Tongue (tissue), 2 donors: ENCODE data around the gene CCDC6. TPM values are rescaled to one million over a fixed set of nuclear protein-coding genes. Genes with fewer than 3 reads are reported as not detected.
"Not testable (repeated sequence)": the region's sequence is repeated elsewhere in the genome, so short reads cannot be mapped to it uniquely, and the experiment has no call there.

Source experiments
- DNase-seq: peaks from one replicate; pipeline ENCODE4 v3.0.0-alpha.2; 2015
- total RNA-seq: library from RNA; depleted of rRNA; stranded (reverse); fragments of >200 nt; gene quantifications from one replicate; pipeline ENCODE4 v1.2.3, GENCODE V29; 2014

The CCDC6 gene
- total RNA-seq, 1 donor from 2014 or later, result 37.2 TPM

GRCh38 chr10:59808896-59809643, 97.3 kb downstream of the CCDC6 start:
- peak; percentile 81 for DNase-seq

DNA sequence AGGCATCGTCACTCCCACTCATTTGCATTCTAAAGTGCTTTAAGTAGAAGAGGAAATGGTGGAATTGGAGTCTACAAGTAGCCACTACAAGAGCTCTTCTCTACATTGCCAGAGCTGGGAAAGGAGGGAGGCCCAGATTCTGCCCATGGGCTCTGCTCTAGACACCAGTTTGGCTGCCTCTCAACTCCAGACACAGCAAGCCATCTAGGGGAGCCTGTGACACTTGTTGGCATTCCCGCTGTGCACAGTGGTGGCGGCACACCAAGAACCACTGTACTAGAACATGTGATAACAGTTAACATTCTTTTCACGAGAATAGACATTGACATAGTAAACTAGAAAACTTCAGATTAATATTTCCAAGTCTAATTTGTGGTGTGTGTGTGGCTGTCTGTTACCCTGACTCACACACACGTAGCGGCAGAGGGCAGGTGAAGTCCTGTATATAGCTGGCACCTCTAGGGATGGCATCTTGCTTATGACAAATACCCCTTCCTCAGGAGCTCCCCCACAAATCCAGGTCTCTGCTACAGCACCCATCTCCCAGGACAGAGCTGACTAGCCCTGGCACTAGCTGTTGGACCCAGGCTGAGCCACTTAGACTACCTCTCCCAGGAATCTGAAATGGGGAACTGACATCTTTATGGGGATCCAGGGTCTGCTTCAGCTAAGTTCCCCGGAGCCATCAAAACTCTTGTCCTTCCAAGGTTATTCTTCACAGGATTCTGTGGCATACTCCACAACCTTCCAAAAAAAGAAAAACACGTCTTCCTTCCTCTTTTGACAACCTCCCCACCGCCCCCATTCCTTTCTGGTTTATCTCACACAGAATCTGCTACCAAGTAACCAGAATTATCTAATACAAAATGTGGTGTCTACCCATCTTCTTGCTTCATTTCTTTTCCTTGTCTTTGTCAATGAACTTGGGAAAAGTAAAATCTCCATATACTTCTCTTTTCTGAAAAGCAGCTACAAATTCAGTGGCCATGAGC, 98.4 kb downstream of the CCDC6 start:
- DNase-seq, result no peak

- DNase-seq, result peak; percentile 62
Measured at GRCh38 chr10:59805014-59805413, 101.3 kb downstream of the CCDC6 start.

DNA sequence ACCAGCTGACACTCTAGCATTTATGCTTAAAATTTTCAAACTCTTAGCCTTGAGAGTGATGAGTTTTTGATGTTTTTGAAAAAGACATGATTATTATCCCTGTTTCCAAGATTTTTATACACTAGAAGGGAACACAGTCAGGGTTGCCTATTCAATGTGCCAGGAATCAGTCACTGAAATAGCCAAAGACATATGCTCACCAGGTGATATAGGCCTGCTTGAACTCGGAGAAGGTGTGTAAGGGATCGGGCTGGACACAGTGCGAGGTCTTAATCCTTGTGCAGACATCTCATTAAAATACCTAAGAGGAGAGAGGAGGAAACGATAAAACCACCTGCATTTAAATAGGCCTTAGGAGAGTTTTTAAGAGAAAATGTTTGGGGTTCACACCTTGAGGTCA, 102.1 kb downstream of the CCDC6 start:
- no peak for DNase-seq

DNA sequence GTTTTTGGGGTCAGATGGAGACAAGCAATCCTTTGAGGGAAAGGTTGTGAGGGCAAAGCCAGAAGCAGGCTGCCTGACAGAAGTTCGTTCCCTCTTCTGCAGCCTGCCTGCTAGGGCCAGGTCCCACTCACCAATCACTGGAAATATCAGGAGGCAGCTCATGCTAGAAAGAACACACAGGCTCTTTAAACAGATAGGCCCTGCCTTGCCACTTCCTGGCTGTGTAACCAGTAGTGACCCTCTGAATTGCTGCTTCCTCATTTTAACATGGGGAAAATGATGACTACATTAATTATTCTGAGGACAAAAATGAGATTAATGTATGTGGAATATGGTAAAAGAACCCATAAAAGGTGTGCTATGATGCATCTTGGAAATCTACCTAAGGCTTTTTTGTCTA, 102.6 kb downstream of the CCDC6 start:
- DNase-seq, result no peak

GRCh38 chr10:59801171-59801570, 105.2 kb downstream of the CCDC6 start:
- no peak for DNase-seq

- no peak for DNase-seq
Measured at GRCh38 chr10:59799421-59799820, 106.9 kb downstream of the CCDC6 start.

GRCh38 chr10:59793919-59794318, 112.4 kb downstream of the CCDC6 start:
- no peak for DNase-seq

- no peak for DNase-seq
Measured at GRCh38 chr10:59792812-59793211, 113.5 kb downstream of the CCDC6 start.

DNA sequence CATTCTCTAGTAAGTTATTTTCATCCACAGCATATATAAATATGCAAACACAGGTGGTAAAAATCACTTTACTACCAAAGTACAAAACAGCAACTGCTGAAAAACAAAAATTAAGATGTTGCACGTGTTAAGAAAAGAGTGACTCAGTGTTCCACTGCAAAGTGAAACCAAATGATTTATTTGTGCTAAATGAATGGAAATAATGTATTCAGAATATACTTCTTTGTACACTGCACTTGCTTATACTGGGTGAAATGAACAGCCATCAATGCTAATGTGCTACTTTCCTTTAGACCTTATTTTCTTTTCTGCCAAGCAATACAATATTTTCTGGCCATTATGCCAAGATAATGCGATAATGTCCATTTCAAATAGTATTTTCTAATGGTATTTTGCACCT, 114.8 kb downstream of the CCDC6 start:
- no peak for DNase-seq

GRCh38 chr10:59790080-59790479, 116.3 kb downstream of the CCDC6 start:
- DNase-seq, result not testable (repeated sequence)

GRCh38 chr10:59788914-59789313, 117.4 kb downstream of the CCDC6 start:
- DNase-seq, result not testable (repeated sequence)

GRCh38 chr10:59787032-59787431, 119.3 kb downstream of the CCDC6 start:
- not testable (repeated sequence) for DNase-seq

- DNase-seq, result not testable (repeated sequence)
Measured at GRCh38 chr10:59785476-59785875, 120.9 kb downstream of the CCDC6 start.

DNA sequence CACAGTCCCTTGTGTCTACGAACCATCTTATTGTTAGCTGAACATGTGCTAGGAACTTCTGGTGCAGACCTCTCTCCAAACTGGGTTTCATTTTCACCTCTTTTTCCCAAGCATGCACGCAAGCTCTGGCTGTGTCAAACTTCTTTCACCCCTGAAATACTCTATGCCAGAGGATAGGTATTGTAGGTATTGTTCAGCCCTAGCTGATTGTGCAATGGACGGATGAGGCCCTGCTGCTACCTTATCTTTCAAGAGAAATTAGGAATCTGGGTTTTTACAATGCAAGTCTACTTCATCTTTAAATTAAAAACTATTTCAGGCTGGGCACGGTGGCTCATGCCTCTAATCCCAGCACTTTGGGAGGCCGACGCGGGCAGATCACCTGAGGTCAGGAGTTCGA, 124.8 kb downstream of the CCDC6 start:
- DNase-seq, result no peak

DNA sequence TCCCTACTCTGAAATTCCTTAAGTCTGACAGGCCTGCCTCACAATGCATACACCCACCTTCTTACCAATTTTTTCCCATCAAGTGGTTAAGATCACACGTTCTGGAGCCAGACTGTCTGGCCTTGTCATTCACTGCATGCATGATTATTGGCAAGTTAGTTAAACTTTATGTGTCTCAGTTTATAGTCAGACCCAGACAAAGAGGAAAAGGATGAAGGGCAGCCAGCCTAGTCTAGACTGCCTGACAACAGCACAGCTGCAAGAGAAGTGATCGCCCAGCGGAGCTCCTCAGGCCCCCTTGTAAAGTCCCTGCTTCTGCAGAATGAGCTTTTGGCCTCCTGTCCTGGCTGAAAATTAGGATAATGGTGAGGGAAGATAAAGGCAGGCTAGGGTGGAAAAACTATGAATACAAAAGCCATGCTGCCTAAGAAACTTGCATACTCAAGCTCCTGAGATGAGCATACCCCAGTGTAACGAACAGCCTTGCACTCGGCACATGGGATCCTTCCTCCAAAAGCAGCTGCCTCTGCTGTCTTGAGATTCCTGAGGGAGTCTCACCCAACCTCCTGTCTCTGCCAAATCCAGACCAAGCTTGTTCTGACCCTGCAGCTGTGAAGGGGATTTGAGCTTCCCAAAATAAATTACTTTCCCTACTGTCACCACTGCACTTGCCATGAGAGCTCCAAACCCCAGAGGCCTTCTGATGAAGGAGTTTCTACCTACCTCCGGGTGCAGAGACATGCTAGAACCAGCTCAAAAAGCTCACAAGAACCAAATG, 126.4 kb downstream of the CCDC6 start:
- peak; percentile 86 for DNase-seq

GRCh38 chr10:59774451-59774850, 131.9 kb downstream of the CCDC6 start:
- no peak for DNase-seq

- no peak for DNase-seq
Measured at GRCh38 chr10:59773088-59773487, 133.3 kb downstream of the CCDC6 start.

DNA sequence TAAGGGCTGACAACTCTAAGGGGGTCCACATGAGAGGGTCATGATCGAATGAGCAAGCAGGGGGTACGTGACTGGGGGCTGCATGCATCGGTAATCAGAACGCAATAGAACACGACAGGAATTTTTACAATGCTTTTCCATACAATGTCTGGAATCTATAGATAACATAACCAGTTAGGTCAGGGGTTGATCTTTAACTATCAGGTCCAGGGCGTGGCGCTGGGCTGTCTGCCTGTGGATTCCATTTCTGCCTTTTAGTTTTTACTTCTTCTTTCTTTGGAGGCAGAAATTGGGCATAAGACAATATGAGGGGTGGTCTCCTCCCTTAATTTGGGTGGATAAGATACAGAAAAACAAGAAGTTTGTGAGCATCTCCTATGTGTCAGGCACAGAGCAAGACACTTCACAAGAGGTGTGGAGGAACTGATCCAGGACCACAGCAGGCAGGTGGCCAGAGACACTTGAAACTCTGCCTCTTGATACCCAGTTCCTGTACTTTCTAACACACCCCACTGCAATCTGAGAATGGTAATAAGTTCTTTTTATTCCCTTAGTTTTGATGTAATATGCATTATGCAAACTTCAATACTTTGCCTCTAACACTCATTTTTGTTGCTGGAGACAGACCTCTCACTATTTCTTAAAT, 135.1 kb downstream of the CCDC6 start:
- no peak for DNase-seq

DNA sequence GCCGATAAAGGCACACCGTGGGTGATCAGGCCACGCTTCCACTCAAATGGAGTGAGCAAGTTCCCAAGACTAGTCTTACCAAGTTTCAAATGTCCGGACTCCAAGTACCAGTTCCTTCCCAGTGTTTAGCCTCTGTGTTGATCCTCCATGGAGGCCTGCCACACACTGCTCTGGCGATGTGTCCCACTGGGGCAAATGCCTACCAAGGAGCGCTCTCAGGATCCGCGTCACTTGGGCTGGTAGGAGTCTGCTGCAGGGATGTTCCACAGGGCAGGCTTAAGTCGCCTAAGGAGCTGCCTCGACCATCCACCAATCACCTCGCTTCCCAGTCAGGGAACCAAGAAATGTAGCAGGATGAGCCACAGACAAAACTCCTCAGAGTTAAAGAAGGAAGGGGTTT, 135.7 kb downstream of the CCDC6 start:
- DNase-seq, result no peak

- no peak for DNase-seq
Measured at GRCh38 chr10:59762505-59762904, 143.9 kb downstream of the CCDC6 start.

GRCh38 chr10:59757966-59758365, 148.4 kb downstream of the CCDC6 start:
- no peak for DNase-seq
